ENCODE results near the gene ATF6.

GRCh38 chr1:161863549-161863948 is 97.4 kb downstream of the ATF6 start:
- TF ChIP-seq CTCF (IDR thresholded peaks at IDR 0.05) (no peak), POLR2A (IDR thresholded peaks at IDR 0.05) (no peak)
